Heart left ventricle (tissue), 16 donors: ENCODE results near the gene STX8. TPM values are rescaled to one million over a fixed set of nuclear protein-coding genes. Genes with fewer than 3 reads are reported as not detected.

ENCODE experiments used
- ATAC-seq, 4 donors: fragments of 200-7000 bp; cut with Tn5 transposase; one replicate each; pipeline ENCODE4 v1.9.1; 2020 to 2022; ENCODE audit warnings: moderate library complexity in 4 of 4, mild to moderate bottlenecking in 3 of 4, moderate number of reproducible peaks in 1 of 4
- DNase-seq, 5 donors: peaks; one replicate each; pipeline ENCODE4 v3.0.0-alpha.2; 2020
- H3K27ac ChIP-seq, 12 donors: fragments of 200-600 bp; sonication (generic) in 4 of 12; one replicate each; pipeline versions ENCODE4 v1.5.0 to v1.8.0; 2016 to 2022; ENCODE audit warnings: mild to moderate bottlenecking in 2 of 12
- H3K27me3 ChIP-seq, 9 donors: fragments of 200-600 bp; sonication (generic) in 2 of 9; one replicate each; pipeline versions ENCODE4 v1.5.1 to v1.8.0; 2016 to 2022; ENCODE audit warnings: mild to moderate bottlenecking in 3 of 9
- H3K36me3 ChIP-seq, 9 donors: fragments of 200-600 bp; sonication (generic) in 2 of 9; one replicate each; pipeline versions ENCODE4 v1.5.0 to v1.8.0; 2018 to 2022; ENCODE audit warnings: mild to moderate bottlenecking in 2 of 9
- H3K4me1 ChIP-seq, 12 donors: fragments of 200-600 bp; sonication (generic) in 4 of 12; one replicate each; pipeline versions ENCODE4 v1.5.0 to v1.8.0; 2016 to 2022; ENCODE audit warnings: mild to moderate bottlenecking in 3 of 12
- H3K4me3 ChIP-seq, 12 donors: fragments of 200-600 bp; sonication (generic) in 4 of 12; one replicate each; pipeline versions ENCODE4 v1.5.0 to v1.8.0; 2017 to 2022; ENCODE audit warnings: mild to moderate bottlenecking in 9 of 12, moderate library complexity in 4 of 12
- H3K9me3 ChIP-seq, 12 donors: fragments of 200-600 bp; sonication (generic) in 4 of 12; one replicate each; pipeline versions ENCODE4 v1.5.0 to v1.8.0; 2016 to 2022; ENCODE audit warnings: mild to moderate bottlenecking in 1 of 12
- POLR2A ChIP-seq, 2 donors: fragments of 450-650 bp; IDR thresholded peaks; one replicate each; pipeline ENCODE4 v1.6.1; 2017; ENCODE audit warnings: antibody characterized with exemption in 2 of 2, mild to moderate bottlenecking in 2 of 2, moderate library complexity in 2 of 2
- WGBS, 4 donors: extraction: QIAGEN DNeasy Blood & Tissue Kit in 2 of 4; methylation state at CpG; one replicate each; pipeline versions ENCODE4 v1.1.5 to v1.1.7; 2013 to 2018; 5-methylcytosine and 5-hydroxymethylcytosine counted together
- intact Hi-C, 10 donors: fragments of 100-400 bp; cut with DNase I; formaldehyde crosslinking; loops; one replicate each; pipeline versions ENCODE4 v1.11.1 to v1.14.2; 2022
- polyA plus RNA-seq, 2 donors: library from polyadenylated mRNA; stranded (reverse); fragments of 200-250 nt; gene quantifications; one replicate each; pipeline ENCODE4 v1.2.3, GENCODE V29; 2013
- total RNA-seq, 9 donors: library from RNA; depleted of rRNA in 2 of 9; stranded (reverse); fragments of >200 nt in 2 of 9; fragmentation: NEBNext Ultra II Directional in 3 of 9; extraction: Animal tissue kit (Norgen Biotek cat#: 25700) in 3 of 9; gene quantifications; one replicate each; pipeline versions ENCODE4 v1.1.0 to v1.2.4, GENCODE V29; 2016 to 2023
- TF ChIP-seq, protein P1 (sequence below), 12 donors: fragments of 200-600 bp; sonication (generic) in 4 of 12; IDR thresholded peaks; one replicate each; pipeline versions ENCODE4 v1.5.0 to v1.8.0; 2018 to 2022; ENCODE audit warnings: antibody characterized with exemption in 12 of 12, mild to moderate bottlenecking in 5 of 12
- donor health status: ischemic (EF 13 %, LVEDD 7.1; RV severe dilation, severe dysfunction).
- donor health status: healthy with polysubstance abuse.
- donor health status: DM: no; HTN: yes; CAD: no.
- donor health status: DM: no; HTN: no; CAD: no.
- donor health status: ischemic (EF 25% LVEDD 6.9; RV normal size, moderate dysfunction).
- donor health status: ischemic (EF 25% LVEDD 5.7; RV mildly dilated, moderate dysfunction).
- donor health status: healthy.
- donor health status: DM: yes; HTN: yes; CAD: no.
- donor health status: ischemic (EF 35%, LVEDD 5.7; RV mildly dilated, moderate dysfunction).
- donor health status: nonischemic (EF 11% LVEDD 7.7; RV severe dilation, severe dysfunction).
- donor health status: DM: yes; HTN: yes; CAD: no.
- donor health status: PGD.
- donor health status: ischemic (EF 29% LVEDD 5.4; RV normal size, mild dysfunction).
- donor health status: nonischemic (EF 23%, LVEDD 6.1; RV moderate dilation, normal function).

The STX8 gene
- total and polyA plus RNA-seq, 11 donors: 43.2 to 86.0 (median 62.3) TPM

GRCh38 chr17:9330611-9331271 lies 244.9 kb downstream of the STX8 start:
- no peaks in the 10 kb centered on the region for H3K36me3 ChIP-seq
- no peak for ATAC-seq
- DNase-seq: no peak
- H3K9me3 ChIP-seq: peaks cover 0 to 13% (median 8%) of the 10 kb centered on the region in 12 donors
- no peak for TF ChIP-seq POLR2A (IDR thresholded peaks at IDR 0.05)
- TF ChIP-seq, protein P1, sequence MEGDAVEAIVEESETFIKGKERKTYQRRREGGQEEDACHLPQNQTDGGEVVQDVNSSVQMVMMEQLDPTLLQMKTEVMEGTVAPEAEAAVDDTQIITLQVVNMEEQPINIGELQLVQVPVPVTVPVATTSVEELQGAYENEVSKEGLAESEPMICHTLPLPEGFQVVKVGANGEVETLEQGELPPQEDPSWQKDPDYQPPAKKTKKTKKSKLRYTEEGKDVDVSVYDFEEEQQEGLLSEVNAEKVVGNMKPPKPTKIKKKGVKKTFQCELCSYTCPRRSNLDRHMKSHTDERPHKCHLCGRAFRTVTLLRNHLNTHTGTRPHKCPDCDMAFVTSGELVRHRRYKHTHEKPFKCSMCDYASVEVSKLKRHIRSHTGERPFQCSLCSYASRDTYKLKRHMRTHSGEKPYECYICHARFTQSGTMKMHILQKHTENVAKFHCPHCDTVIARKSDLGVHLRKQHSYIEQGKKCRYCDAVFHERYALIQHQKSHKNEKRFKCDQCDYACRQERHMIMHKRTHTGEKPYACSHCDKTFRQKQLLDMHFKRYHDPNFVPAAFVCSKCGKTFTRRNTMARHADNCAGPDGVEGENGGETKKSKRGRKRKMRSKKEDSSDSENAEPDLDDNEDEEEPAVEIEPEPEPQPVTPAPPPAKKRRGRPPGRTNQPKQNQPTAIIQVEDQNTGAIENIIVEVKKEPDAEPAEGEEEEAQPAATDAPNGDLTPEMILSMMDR (IDR thresholded peaks at IDR 0.05): no peak
- peaks cover 0 to 5% (median 0%) of the 10 kb centered on the region in 12 donors for H3K4me1 ChIP-seq
- no peaks in the 10 kb centered on the region for H3K27me3 ChIP-seq
- no peak overlapping the region for H3K4me3 ChIP-seq
- no peak overlapping the region for H3K27ac ChIP-seq
- intact Hi-C loops: no loop called here
- WGBS, 4 donors: 85 to 90% (median 90%) methylated on average over 21 of the region's 21 CpGs

DNA sequence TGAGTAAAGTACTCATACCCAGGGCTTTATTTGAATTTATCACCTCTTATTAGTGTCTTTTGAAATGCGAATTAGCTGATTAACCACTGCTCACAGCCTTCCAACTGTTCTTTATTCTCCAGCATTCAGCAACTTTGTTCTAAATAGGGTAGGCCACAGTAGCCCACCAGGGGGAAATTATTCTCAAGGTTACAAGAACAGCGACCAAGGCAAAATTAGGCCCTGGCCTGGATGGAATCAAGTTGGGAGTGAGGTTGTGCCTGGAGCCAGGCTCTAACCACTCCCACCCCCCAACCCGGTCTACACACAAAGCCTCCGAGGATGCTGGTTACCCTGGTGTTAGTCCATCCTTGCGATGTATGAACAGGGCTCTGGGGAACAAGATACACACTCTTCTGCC lies 245.5 kb downstream of the STX8 start:
- DNase-seq (no peak), ATAC-seq (no peak)
- Histone ChIP-seq H3K4me3 (no peak overlapping the region), H3K27ac (no peak overlapping the region), H3K9me3 (peaks cover 0 to 10% (median 7%) of the 10 kb centered on the region in 12 donors), H3K36me3 (no peaks in the 10 kb centered on the region), H3K4me1 (peaks cover 0 to 5% (median 0%) of the 10 kb centered on the region in 12 donors), H3K27me3 (no peaks in the 10 kb centered on the region)
- 78 to 85% (median 83%) methylated on average over 5 of the region's 5 CpGs for WGBS, 4 donors
- intact Hi-C loops: no loop called here
- no peak for TF ChIP-seq POLR2A (IDR thresholded peaks at IDR 0.05)
- TF ChIP-seq, protein P1 (IDR thresholded peaks at IDR 0.05): no peak

DNA sequence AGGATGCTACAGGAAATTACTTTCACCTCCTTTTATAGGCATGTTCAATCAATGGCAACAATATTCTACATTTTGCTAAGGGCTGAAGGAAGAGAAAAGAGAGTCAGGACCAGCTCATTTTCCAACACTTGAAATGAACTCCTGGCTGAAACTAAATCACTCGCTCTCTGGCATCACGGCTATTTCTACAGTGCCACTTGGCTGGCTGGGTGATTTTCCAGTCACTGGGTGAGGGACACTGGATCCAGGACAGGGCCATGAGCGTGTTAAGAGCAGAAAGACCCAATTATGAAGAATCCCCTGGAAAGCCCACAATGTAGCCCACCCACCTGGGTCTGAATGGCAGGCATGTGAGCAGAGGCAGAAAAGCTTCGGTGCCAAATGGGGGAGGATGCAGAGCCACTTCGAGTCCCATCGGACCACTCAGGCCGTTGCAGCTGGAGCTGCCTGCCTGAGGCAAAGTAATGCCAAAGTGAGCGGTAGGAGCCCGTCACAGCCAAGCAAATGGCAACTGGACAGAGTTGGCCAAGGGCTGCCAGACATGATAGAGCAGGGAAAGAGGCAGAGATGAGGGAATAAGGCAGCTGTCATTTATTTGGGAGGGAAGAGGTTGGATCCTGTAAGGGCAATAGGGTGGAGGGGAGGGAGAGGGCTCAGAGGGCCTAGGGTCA lies 246.2 kb downstream of the STX8 start:
- intact Hi-C loops: no loop called here
- Histone ChIP-seq H3K36me3 (no peaks in the 10 kb centered on the region), H3K9me3 (peaks cover 0 to 2% (median 0%) of the 10 kb centered on the region in 12 donors), H3K27me3 (no peaks in the 10 kb centered on the region), H3K27ac (no peak overlapping the region), H3K4me3 (no peak overlapping the region), H3K4me1 (peaks cover 0 to 5% (median 0%) of the 10 kb centered on the region in 12 donors)
- peak in 2 of 5 donors; percentile 33 to 45 for DNase-seq
- TF ChIP-seq POLR2A (IDR thresholded peaks at IDR 0.05): no peak
- TF ChIP-seq, protein P1 (IDR thresholded peaks at IDR 0.05): no peak
- peak in 3 of 4 donors; percentile 52 to 89 (median 82) for ATAC-seq
- WGBS, 4 donors: 69 to 77% (median 73%) methylated on average over 9 of the region's 9 CpGs

- TF ChIP-seq POLR2A (IDR thresholded peaks at IDR 0.05): no peak
- TF ChIP-seq, protein P1 (IDR thresholded peaks at IDR 0.05): no peak
- Histone ChIP-seq H3K27me3 (no peaks in the 10 kb centered on the region), H3K4me3 (no peak overlapping the region), H3K27ac (no peak overlapping the region), H3K36me3 (no peaks in the 10 kb centered on the region), H3K4me1 (peaks cover 0 to 5% (median 0%) of the 10 kb centered on the region in 12 donors), H3K9me3 (no peaks in the 10 kb centered on the region)
- intact Hi-C loops: no loop called here
- ATAC-seq (no peak), DNase-seq (no peak)
- WGBS, 4 donors: 96 to 98% (median 97%) methylated on average over 4 of the region's 4 CpGs
Observed at GRCh38 chr17:9324864-9325263, 250.8 kb downstream of the STX8 start.
